Ovary (tissue), 3 donors: ENCODE results near the gene HCN2.

ENCODE experiments used
- POLR2A ChIP-seq: fragments of 450-650 bp; IDR thresholded peaks from one replicate; pipeline ENCODE4 v1.6.1; 2017; ENCODE audit warnings: antibody characterized with exemption, mild to moderate bottlenecking, moderate library complexity
- TF ChIP-seq, protein P1 (sequence below), 3 donors: fragments of 450-650 bp in 2 of 3; fragments of 200-600 bp in 1 of 3; IDR thresholded peaks; one replicate each; pipeline versions ENCODE4 v1.5.1 to v1.8.0; 2016 to 2022; ENCODE audit warnings: antibody characterized with exemption in 3 of 3, mild to moderate bottlenecking in 1 of 3
- donor health status: DM: no; HTN: no; CAD: no.

DNA sequence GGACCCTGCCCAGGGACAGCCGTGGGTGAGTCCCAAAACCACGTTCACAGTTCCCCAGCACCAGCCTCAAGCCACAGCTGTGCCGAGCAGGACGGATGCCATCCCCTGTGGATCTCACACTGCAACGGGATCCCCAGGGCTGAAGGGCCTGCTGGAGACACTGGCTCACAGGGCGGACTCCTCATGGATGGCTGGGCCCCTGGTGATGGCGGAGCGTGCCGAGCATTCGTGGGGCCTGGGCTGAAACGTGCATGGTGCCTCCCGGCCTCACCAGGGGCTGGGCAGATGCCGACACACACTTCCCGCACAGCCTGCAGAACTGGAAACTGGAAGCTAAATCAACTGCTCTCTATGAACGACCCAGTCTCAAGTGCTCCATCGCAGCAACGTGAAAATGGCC is 63.7 kb downstream of the HCN2 start:
- TF ChIP-seq POLR2A = no peak
- TF ChIP-seq, protein P1, sequence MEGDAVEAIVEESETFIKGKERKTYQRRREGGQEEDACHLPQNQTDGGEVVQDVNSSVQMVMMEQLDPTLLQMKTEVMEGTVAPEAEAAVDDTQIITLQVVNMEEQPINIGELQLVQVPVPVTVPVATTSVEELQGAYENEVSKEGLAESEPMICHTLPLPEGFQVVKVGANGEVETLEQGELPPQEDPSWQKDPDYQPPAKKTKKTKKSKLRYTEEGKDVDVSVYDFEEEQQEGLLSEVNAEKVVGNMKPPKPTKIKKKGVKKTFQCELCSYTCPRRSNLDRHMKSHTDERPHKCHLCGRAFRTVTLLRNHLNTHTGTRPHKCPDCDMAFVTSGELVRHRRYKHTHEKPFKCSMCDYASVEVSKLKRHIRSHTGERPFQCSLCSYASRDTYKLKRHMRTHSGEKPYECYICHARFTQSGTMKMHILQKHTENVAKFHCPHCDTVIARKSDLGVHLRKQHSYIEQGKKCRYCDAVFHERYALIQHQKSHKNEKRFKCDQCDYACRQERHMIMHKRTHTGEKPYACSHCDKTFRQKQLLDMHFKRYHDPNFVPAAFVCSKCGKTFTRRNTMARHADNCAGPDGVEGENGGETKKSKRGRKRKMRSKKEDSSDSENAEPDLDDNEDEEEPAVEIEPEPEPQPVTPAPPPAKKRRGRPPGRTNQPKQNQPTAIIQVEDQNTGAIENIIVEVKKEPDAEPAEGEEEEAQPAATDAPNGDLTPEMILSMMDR (IDR thresholded peaks at IDR 0.05) = no peak
